Dedifferentiated amniotic fluid mesenchymal stem cell (primary cell): ENCODE results near the gene METTL16.

ENCODE experiments used
- DNase-seq: peaks from one replicate; pipeline ENCODE4 v3.0.0-alpha.2; 2016; ENCODE audit errors: extremely low spot score

The METTL16 gene

GRCh38 chr17:2380950-2381649 is 130.6 kb downstream of the METTL16 start:
- DNase-seq, result no peak

- no peak for DNase-seq
Measured at GRCh38 chr17:2380226-2380922, 131.3 kb downstream of the METTL16 start.

GRCh38 chr17:2379489-2380225 is 132.0 kb downstream of the METTL16 start:
- DNase-seq, result no peak

GRCh38 chr17:2378905-2379304 is 132.8 kb downstream of the METTL16 start:
- DNase-seq, result no peak

- no peak for DNase-seq
Measured at GRCh38 chr17:2377659-2378058, 134.0 kb downstream of the METTL16 start.

- no peak for DNase-seq
Measured at GRCh38 chr17:2376107-2376506, 135.6 kb downstream of the METTL16 start.

GRCh38 chr17:2375406-2375805 is 136.3 kb downstream of the METTL16 start:
- no peak for DNase-seq

GRCh38 chr17:2374549-2375285 is 137.0 kb downstream of the METTL16 start:
- no peak for DNase-seq

- DNase-seq, result no peak
Measured at GRCh38 chr17:2373179-2373578, 138.5 kb downstream of the METTL16 start.

GRCh38 chr17:2372681-2373080 is 139.0 kb downstream of the METTL16 start:
- DNase-seq, result no peak

- DNase-seq, result no peak
Measured at GRCh38 chr17:2372180-2372579, 139.5 kb downstream of the METTL16 start.

GRCh38 chr17:2371183-2372130 is 140.2 kb downstream of the METTL16 start:
- DNase-seq, result no peak

GRCh38 chr17:2370211-2370589 is 141.5 kb downstream of the METTL16 start:
- DNase-seq, result no peak

GRCh38 chr17:2369551-2370210 is 142.0 kb downstream of the METTL16 start:
- DNase-seq, result no peak

GRCh38 chr17:2369039-2369438 is 142.6 kb downstream of the METTL16 start:
- DNase-seq, result no peak

GRCh38 chr17:2368359-2368758 is 143.3 kb downstream of the METTL16 start:
- no peak for DNase-seq

- no peak for DNase-seq
Measured at GRCh38 chr17:2366747-2367494, 144.8 kb downstream of the METTL16 start.
